Measurements from ENCODE around the gene DTX3. TPM values are rescaled to one million over a fixed set of nuclear protein-coding genes. Genes with fewer than 3 reads are reported as not detected.
A peak's percentile ranks its signal among the peaks of the same experiment; 100 is the strongest.

DTX3 gene
- total and polyA plus RNA-seq, 2 of the 13 experiments (the other 11 are each of a cell fraction or from before 2014, with no cell fraction given): 9.0 to 27.2 TPM

- TF ChIP-seq, protein P1, sequence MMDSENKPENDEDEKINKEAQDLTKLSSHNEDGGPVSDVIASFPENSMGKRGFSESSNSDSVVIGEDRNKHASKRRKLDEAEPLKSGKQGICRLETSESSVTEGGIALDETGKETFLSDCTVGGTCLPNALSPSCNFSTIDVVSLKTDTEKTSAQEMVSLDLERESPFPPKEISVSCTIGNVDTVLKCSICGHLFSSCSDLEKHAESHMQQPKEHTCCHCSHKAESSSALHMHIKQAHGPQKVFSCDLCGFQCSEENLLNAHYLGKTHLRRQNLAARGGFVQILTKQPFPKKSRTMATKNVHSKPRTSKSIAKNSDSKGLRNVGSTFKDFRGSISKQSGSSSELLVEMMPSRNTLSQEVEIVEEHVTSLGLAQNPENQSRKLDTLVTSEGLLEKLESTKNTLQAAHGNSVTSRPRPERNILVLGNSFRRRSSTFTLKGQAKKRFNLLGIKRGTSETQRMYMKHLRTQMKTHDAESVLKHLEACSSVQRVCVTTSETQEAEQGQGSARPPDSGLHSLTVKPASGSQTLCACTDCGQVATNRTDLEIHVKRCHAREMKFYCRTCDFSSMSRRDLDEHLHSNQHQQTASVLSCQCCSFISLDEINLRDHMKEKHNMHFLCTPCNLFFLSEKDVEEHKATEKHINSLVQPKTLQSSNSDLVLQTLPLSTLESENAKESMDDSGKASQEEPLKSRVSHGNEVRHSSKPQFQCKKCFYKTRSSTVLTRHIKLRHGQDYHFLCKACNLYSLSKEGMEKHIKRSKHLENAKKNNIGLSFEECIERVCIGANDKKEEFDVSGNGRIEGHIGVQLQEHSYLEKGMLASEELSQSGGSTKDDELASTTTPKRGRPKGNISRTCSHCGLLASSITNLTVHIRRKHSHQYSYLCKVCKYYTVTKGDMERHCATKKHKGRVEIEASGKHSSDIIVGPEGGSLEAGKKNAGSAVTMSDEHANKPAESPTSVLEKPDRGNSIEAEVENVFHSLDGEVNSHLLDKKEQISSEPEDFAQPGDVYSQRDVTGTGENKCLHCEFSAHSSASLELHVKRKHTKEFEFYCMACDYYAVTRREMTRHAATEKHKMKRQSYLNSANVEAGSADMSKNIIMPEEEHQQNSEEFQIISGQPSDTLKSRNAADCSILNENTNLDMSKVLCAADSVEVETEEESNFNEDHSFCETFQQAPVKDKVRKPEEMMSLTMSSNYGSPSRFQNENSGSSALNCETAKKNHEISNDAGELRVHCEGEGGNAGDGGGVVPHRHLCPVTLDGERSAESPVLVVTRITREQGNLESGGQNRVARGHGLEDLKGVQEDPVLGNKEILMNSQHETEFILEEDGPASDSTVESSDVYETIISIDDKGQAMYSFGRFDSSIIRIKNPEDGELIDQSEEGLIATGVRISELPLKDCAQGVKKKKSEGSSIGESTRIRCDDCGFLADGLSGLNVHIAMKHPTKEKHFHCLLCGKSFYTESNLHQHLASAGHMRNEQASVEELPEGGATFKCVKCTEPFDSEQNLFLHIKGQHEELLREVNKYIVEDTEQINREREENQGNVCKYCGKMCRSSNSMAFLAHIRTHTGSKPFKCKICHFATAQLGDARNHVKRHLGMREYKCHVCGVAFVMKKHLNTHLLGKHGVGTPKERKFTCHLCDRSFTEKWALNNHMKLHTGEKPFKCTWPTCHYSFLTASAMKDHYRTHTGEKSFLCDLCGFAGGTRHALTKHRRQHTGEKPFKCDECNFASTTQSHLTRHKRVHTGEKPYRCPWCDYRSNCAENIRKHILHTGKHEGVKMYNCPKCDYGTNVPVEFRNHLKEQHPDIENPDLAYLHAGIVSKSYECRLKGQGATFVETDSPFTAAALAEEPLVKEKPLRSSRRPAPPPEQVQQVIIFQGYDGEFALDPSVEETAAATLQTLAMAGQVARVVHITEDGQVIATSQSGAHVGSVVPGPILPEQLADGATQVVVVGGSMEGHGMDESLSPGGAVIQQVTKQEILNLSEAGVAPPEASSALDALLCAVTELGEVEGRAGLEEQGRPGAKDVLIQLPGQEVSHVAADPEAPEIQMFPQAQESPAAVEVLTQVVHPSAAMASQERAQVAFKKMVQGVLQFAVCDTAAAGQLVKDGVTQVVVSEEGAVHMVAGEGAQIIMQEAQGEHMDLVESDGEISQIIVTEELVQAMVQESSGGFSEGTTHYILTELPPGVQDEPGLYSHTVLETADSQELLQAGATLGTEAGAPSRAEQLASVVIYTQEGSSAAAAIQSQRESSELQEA (CRISPR knock-in tag; IDR thresholded peaks at IDR 0.05; ENCODE audit: not compliant biosample characterization): no peak
- TF ChIP-seq PRMT3 (CRISPR knock-in tag; IDR thresholded peaks at IDR 0.05; ENCODE audit: borderline replicate concordance, low read depth) (peak; percentile 65; the same call in 1 of the 2 replicates), POLR2AphosphoS5 (IDR thresholded peaks at IDR 0.05; ENCODE audit: low read depth, low read length) (peak; percentile 60), TCF7 (IDR thresholded peaks at IDR 0.05; ENCODE audit: low read depth) (no peak), ZNF746 (CRISPR knock-in tag; IDR thresholded peaks at IDR 0.05) (peak; percentile 63; the same call in 1 of the 2 replicates), ZNF839 (CRISPR knock-in tag; IDR thresholded peaks at IDR 0.05; ENCODE audit: borderline replicate concordance) (no peak), CSRNP1 (CRISPR knock-in tag; IDR thresholded peaks at IDR 0.05) (no peak; the same call in 1 of the 2 replicates)
These were observed 28.6 kb upstream of the DTX3 start (continued) for GRCh38 chr12:57575771-57576612.

All from HepG2 (cell line).